BLaER1 treated with 17β-estradiol and CSF1 and Interleukin-3, amounts not matched to agents 10 nM and 100 nM (cell line): Measurements from ENCODE around the gene KDF1.

Source experiments
- H3K27ac ChIP-seq, 11 experiments: shearing (Covaris generic); formaldehyde crosslinking; 2 replicates each; pipeline ENCODE4 v1.8.1; 2022
- H3K27me3 ChIP-seq, 11 experiments: shearing (Covaris generic); formaldehyde crosslinking; 2 replicates each; pipeline ENCODE4 v1.8.1; 2022
- H3K36me3 ChIP-seq, 11 experiments: shearing (Covaris generic); formaldehyde crosslinking; 2 replicates each; pipeline ENCODE4 v1.8.1; 2022
- H3K4me1 ChIP-seq, 10 experiments: shearing (Covaris generic); formaldehyde crosslinking; 2 replicates each; pipeline ENCODE4 v1.8.1; 2022
- H3K4me2 ChIP-seq, 11 experiments: shearing (Covaris generic); formaldehyde crosslinking; 2 replicates each; pipeline ENCODE4 v1.8.1; 2022
- H3K4me3 ChIP-seq, 10 experiments: shearing (Covaris generic); formaldehyde crosslinking; 2 replicates each; pipeline ENCODE4 v1.8.1; 2022
- H3K9ac ChIP-seq, 11 experiments: shearing (Covaris generic); formaldehyde crosslinking; 2 replicates each; pipeline ENCODE4 v1.8.1; 2022
- H3K9me3 ChIP-seq, 11 experiments: shearing (Covaris generic); formaldehyde crosslinking; replicated peaks in 1 of 11; 2 replicates each; pipeline ENCODE4 v1.8.1; 2022
- H4K20me1 ChIP-seq, 11 experiments: shearing (Covaris generic); formaldehyde crosslinking; 2 replicates each; pipeline ENCODE4 v1.8.1; 2022
- Cebpa-rat ChIP-seq, 11 experiments: shearing (Covaris generic); IDR thresholded peaks; 2 replicates each; pipeline ENCODE4 v1.8.1; 2022

KDF1 gene

GRCh38 chr1:26912147-26912490 lies 48.1 kb downstream of the KDF1 start:
- no peak overlapping the region for H3K4me2 ChIP-seq
- H3K27ac ChIP-seq, result no peak overlapping the region
- H3K4me1 ChIP-seq, result peaks cover 0 to under 1% (median 0%) of the 10 kb centered on the region in 10 experiments; a peak in 2 of 20 replicates
- H3K9ac ChIP-seq, result no peak overlapping the region
- no peaks in the 10 kb centered on the region for H3K27me3 ChIP-seq
- no peak for TF ChIP-seq Cebpa-rat (IDR thresholded peaks at IDR 0.05)
- H3K36me3 ChIP-seq, result no peaks in the 10 kb centered on the region
- no peaks in the 10 kb centered on the region for H4K20me1 ChIP-seq
- no peak overlapping the region for H3K4me3 ChIP-seq
- no peaks in the 10 kb centered on the region for H3K9me3 ChIP-seq

DNA sequence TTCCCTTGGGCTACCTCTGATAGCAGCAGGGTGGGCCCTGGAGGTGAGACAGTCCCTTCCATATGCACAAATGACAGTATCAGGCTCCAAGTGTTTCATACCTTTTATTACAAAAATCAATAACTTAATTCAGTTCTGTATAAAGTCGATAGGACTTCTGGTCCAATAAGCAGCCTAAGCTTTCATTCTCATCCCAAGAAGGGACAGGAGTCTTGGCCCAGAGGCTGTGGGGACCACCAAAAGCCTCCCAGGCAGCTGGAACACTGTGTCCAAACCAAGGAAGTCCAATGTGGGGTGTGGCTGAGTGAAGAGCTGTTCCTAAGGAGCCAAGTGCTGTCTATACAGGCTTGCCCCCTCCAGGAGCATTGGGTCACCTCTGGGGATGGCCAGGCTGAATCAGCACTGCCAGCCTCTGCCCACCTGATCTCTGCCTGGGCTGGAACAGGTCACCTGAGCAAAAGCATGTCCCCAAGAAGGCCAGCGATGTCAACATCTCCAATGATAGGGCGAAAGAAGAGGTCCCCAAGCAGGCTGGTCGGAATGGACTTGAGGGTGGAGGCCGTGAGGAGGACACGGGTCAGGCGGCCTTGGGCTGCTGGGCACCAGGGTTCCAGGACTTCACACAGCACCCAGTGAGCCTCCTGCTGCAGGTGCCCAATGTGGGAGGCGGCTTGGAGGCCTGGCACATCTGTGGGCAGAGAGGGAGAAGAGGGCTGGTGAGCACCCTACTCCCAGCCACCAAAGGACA lies 48.7 kb downstream of the KDF1 start:
- no peak overlapping the region for H3K4me2 ChIP-seq

DNA sequence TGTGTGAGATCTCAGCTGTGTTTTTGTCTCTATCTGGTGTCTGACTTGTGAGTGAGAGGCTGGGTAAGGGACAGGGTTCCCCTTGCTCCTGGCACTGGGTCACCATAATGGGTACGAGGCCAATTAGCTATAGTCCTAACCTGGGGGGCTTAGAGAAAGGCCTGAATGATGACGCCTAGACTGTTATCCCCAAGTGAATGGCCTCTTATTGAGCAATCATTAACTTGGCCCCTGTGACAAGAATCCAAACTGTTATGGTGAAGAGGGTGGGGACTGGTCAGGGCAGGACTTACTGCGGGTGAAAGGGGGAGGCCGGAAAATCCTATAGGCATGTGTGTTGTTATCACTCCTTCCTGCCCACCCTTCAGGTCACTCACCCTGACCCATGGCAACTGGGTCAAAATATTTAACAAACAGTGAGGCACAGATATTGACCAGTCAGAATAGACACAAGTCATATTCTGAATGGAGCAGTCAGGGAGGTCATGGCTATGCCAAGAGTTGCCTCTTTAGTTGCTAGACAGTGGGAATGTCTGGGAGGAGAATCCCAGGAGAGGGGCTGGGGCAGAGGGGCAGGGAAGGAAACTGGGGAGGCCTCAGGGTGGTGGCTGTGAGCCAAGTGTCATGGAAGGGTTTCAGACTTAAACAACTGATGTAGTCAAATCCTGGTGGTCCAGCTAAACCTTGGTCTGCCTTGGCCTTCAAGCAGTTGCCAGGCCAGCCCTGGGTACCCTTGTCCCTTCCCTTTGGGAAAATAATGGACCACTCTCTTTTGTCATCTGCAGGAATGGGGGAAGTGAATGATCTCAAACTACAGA lies 49.7 kb downstream of the KDF1 start:
- no peaks in the 10 kb centered on the region for H4K20me1 ChIP-seq
- H3K4me2 ChIP-seq, result no peak overlapping the region
- peaks cover 0 to 4% (median 0%) of the 10 kb centered on the region in 10 experiments; a peak in 2 of 20 replicates for H3K4me1 ChIP-seq
- H3K9me3 ChIP-seq, result no peaks in the 10 kb centered on the region
- no peak for TF ChIP-seq Cebpa-rat (IDR thresholded peaks at IDR 0.05)
- no peak overlapping the region for H3K27ac ChIP-seq
- no peaks in the 10 kb centered on the region for H3K36me3 ChIP-seq
- H3K27me3 ChIP-seq, result no peaks in the 10 kb centered on the region
- H3K4me3 ChIP-seq, result no peak overlapping the region
- no peak overlapping the region for H3K9ac ChIP-seq

More for the DNA sequence above, 48.7 kb downstream of the KDF1 start:
- H3K27me3 ChIP-seq, result no peaks in the 10 kb centered on the region
- no peak overlapping the region for H3K27ac ChIP-seq
- H3K9ac ChIP-seq, result no peak overlapping the region
- H3K9me3 ChIP-seq, result no peaks in the 10 kb centered on the region
- TF ChIP-seq Cebpa-rat (IDR thresholded peaks at IDR 0.05), result no peak
- no peaks in the 10 kb centered on the region for H3K36me3 ChIP-seq
- H3K4me3 ChIP-seq, result no peak overlapping the region
- H4K20me1 ChIP-seq, result no peaks in the 10 kb centered on the region
- H3K4me1 ChIP-seq, result peaks cover 0 to 4% (median 0%) of the 10 kb centered on the region in 10 experiments; a peak in 2 of 20 replicates

DNA sequence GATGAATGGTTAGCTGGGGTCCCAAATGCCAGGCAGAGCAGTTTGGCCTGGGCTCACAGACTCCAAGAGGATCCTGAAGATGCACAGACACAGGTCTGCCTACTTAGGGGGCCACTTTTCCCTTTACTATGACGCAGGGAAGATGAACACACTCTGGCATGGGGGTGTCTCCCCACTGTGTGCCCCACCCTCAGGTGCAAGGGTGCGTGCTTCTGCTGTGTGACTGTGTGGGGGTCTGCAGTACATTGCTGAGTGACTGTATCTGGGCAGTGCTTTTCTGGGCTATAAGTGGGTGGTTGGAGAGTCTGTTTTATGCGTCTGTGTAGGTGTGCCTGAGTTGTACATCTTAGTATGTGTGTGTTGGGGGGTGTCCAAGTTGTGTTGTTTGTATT lies 50.3 kb downstream of the KDF1 start:
- Histone ChIP-seq H4K20me1 (no peaks in the 10 kb centered on the region), H3K4me3 (no peak overlapping the region), H3K9ac (no peak overlapping the region), H3K9me3 (no peaks in the 10 kb centered on the region), H3K4me2 (no peak overlapping the region), H3K4me1 (peaks cover 0 to 4% (median 0%) of the 10 kb centered on the region in 10 experiments; a peak in 2 of 20 replicates), H3K27me3 (no peaks in the 10 kb centered on the region), H3K27ac (no peak overlapping the region), H3K36me3 (no peaks in the 10 kb centered on the region)
- TF ChIP-seq Cebpa-rat (IDR thresholded peaks at IDR 0.05), result no peak

DNA sequence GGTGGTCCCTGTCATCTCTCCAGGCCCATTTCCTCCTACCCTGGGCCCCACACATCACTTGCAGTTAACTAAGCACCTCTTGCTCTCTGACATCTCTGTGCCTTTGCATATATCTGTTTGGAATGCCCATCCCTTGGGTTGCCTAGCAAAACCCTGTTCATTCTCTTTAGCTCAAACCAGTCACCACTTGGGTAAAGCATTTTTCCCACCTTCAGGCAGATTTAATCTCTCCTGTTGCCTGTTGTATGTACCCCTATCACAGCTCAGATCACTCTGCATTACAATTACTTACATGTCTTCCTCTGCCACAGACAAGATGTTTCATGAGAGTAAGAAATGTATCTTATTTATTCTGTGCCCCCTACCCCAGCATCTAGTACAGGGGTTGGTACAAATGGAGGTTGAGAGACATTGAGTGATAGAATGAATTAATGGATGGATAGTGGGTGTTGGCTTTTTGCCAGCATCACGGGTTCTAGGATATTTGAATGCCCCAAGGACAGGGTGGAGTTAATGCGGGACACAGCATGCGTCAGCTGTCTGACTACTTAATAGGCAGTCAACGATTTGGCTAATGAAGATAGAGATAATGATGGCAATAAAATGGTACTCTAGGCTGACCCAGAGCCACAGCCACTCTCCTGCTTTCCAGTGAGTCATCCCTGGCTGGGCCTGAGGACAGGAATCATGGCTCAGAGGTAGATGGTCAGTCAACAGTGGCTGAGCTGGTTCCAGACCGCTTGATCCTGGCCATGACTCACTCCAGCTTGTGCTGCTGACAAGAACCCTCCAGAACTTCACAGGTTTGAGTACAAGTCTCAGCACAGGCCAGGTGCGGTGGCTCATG lies 53.0 kb downstream of the KDF1 start:
- H3K9ac ChIP-seq, result no peak overlapping the region
- H3K4me2 ChIP-seq, result peak overlapping the region in 2 of 11 experiments; percentile 15 to 23; a peak in 2 of 22 replicates
- no peak for TF ChIP-seq Cebpa-rat (IDR thresholded peaks at IDR 0.05)
- no peaks in the 10 kb centered on the region for H3K9me3 ChIP-seq
- no peaks in the 10 kb centered on the region for H3K36me3 ChIP-seq
- no peak overlapping the region for H3K27ac ChIP-seq
- no peaks in the 10 kb centered on the region for H3K27me3 ChIP-seq
- no peaks in the 10 kb centered on the region for H4K20me1 ChIP-seq
- no peak overlapping the region for H3K4me3 ChIP-seq
- H3K4me1 ChIP-seq, result peaks cover 0 to 4% (median 0%) of the 10 kb centered on the region in 10 experiments; a peak in 2 of 20 replicates

GRCh38 chr1:26900815-26901511 lies 59.3 kb downstream of the KDF1 start:
- peaks cover 0 to 31% (median 4%) of the 10 kb centered on the region in 11 experiments; a peak in 10 of 22 replicates for H4K20me1 ChIP-seq
- peak overlapping the region; percentile 84 to 97 (median 94) for H3K4me2 ChIP-seq
- H3K27ac ChIP-seq, result peak overlapping the region; percentile 86 to 97 (median 91)
- peak overlapping the region; percentile 90 to 98 (median 95) for H3K9ac ChIP-seq
- peak overlapping the region; percentile 81 to 99 (median 91) for H3K4me3 ChIP-seq
- TF ChIP-seq Cebpa-rat (IDR thresholded peaks at IDR 0.05), result no peak
- H3K36me3 ChIP-seq, result peaks cover 23 to 32% (median 29%) of the 10 kb centered on the region in 11 experiments
- no peaks in the 10 kb centered on the region for H3K9me3 ChIP-seq
- H3K27me3 ChIP-seq, result no peaks in the 10 kb centered on the region
- peaks cover 20 to 37% (median 25%) of the 10 kb centered on the region in 10 experiments for H3K4me1 ChIP-seq

DNA sequence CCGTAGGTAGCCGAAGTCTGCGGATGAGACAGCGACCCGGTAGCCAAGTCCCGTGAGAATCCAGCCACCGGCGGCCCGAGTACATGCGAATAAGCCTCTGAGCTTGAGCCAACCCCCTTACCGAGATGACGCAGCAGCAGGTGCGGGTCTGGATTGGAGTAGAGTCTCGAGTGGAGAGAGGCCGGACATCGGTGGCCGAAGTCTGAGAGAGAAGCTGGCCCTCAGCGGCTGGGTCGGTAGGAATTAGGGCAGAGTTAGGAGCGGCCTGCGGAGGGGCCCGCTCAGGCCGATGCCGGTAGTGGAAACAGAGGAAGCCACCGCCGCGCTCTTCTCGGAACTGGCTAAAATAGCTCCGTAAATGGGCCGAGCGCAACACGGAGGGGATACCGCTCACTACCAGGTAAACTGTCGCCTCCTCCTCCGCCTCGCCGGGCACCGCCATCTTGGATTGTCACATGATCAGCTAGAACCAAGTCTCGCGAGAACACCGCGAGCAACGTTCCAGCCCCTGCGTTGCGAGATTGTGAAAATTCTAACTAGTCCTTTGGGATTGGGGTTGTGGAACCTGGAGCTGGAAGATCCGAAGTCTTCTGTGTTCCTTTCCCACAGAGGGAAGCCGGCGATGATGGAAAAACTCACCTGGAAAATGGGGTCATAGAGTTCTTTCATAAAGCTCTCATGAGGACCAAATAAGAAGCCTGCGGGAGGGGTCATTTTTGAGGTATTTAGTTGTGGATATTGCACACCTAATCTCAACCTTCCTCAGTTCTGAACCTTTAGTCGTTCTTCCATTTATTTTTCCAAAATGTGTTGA lies 60.1 kb downstream of the KDF1 start, which contains the start of gene GPATCH3:
GPATCH3 (minus strand) TSS at position 467 of the 814 bp plus-strand sequence; CDS start at position 442, 25 bp downstream.
- TF ChIP-seq Cebpa-rat (IDR thresholded peaks at IDR 0.05), result peak in 2 of 11 experiments; percentile 21 to 64; a peak in 2 of 22 replicates
- Histone ChIP-seq H3K27me3 (no peaks in the 10 kb centered on the region), H3K27ac (peak within 1 kb of the TSS; percentile 86 to 97 (median 91)), H3K9ac (peak within 1 kb of the TSS; percentile 90 to 98 (median 95)), H4K20me1 (peaks cover 0 to 35% (median 4%) of the 10 kb centered on the region in 11 experiments; a peak in 11 of 22 replicates), H3K4me2 (peak within 1 kb of the TSS; percentile 84 to 97 (median 94)), H3K9me3 (no peaks in the 10 kb centered on the region), H3K4me1 (peaks cover 20 to 44% (median 27%) of the 10 kb centered on the region in 10 experiments), H3K4me3 (peak within 1 kb of the TSS; percentile 81 to 99 (median 91)), H3K36me3 (peaks cover 31 to 40% (median 36%) of the 10 kb centered on the region in 11 experiments)
